ENCODE data around the gene SEMA3C. TPM values are rescaled to one million over a fixed set of nuclear protein-coding genes. Genes with fewer than 3 reads are reported as not detected.

Gene SEMA3C
- total and polyA plus RNA-seq, 5 donors from 2014 or later = 1.2 TPM; not detected in 4

GRCh38 chr7:80734011-80734410, 184.8 kb downstream of the SEMA3C start:
- no peaks in the 10 kb centered on the region for H3K27me3 Mint-ChIP-seq
- no peaks in the 10 kb centered on the region for H3K36me3 Mint-ChIP-seq
- H3K9me3 Mint-ChIP-seq = peaks cover 2 to 21% (median 8%) of the 10 kb centered on the region in 7 donors
- peaks cover 0 to 2% of the 10 kb centered on the region in 2 experiments for H3K9me3 ChIP-seq (ENCODE audit: control insufficient read depth in 2 of 2, low read length in 2 of 2)
- ATAC-seq (ENCODE audit: low read depth in 2 of 2) (no peak), DNase-seq (no peak)
- no peaks in the 10 kb centered on the region for H3K4me1 Mint-ChIP-seq
- H3K36me3 ChIP-seq (ENCODE audit: control insufficient read depth, insufficient read depth, low read length) = no peaks in the 10 kb centered on the region
- peak overlapping the region in 1 of 3 donors; percentile 90 for H3K27ac Mint-ChIP-seq
- H3K27ac ChIP-seq (ENCODE audit: insufficient read depth, low read length, poor library complexity, severe bottlenecking) = no peak overlapping the region
- no peaks in the 10 kb centered on the region for H3K4me1 ChIP-seq (ENCODE audit: control insufficient read depth, insufficient read depth, low read length, poor library complexity, severe bottlenecking)
- H3K27me3 ChIP-seq (ENCODE audit: control insufficient read depth, insufficient read depth, low read length) = no peaks in the 10 kb centered on the region
- no peak overlapping the region for H3K4me3 Mint-ChIP-seq
- no peak overlapping the region for H3K4me3 ChIP-seq (ENCODE audit: low read depth, low read length)

GRCh38 chr7:80733333-80733915, 185.4 kb downstream of the SEMA3C start:
- Mint-ChIP-seq H3K4me3 (no peak overlapping the region), H3K4me1 (no peaks in the 10 kb centered on the region), H3K36me3 (no peaks in the 10 kb centered on the region), H3K27me3 (no peaks in the 10 kb centered on the region), H3K27ac (no peak overlapping the region), H3K9me3 (peaks cover 2 to 21% (median 8%) of the 10 kb centered on the region in 7 donors)
- ATAC-seq (ENCODE audit: low read depth in 2 of 2) (no peak), DNase-seq (no peak)
- Histone ChIP-seq H3K36me3 (ENCODE audit: control insufficient read depth, insufficient read depth, low read length) (no peaks in the 10 kb centered on the region), H3K4me3 (ENCODE audit: low read depth, low read length) (no peak overlapping the region), H3K9me3 (ENCODE audit: control insufficient read depth in 2 of 2, low read length in 2 of 2) (peaks cover 0 to 2% of the 10 kb centered on the region in 2 experiments), H3K27me3 (ENCODE audit: control insufficient read depth, insufficient read depth, low read length) (no peaks in the 10 kb centered on the region), H3K27ac (ENCODE audit: insufficient read depth, low read length, poor library complexity, severe bottlenecking) (no peak overlapping the region), H3K4me1 (ENCODE audit: control insufficient read depth, insufficient read depth, low read length, poor library complexity, severe bottlenecking) (no peaks in the 10 kb centered on the region)

DNA sequence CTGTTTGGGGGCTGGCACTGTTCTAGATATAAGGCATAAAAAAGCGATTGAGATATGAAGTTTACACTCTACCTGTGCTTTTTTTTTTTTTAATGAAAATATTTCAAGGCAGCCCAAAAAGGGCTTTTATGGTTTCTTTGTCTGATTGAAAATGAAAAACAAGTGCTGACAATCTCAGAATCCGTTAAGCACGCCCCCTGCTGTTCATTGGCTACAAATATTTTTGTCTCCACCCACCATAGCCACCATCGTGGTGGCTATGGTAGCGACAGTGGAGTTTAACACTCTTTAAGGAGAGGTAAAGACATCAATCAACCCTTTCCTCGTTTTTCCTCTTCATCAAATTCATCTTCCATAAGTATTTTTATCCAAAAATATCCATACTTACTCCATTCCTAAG, 186.2 kb downstream of the SEMA3C start:
- Mint-ChIP-seq H3K4me1 (no peaks in the 10 kb centered on the region), H3K4me3 (no peak overlapping the region), H3K9me3 (peaks cover 2 to 21% (median 8%) of the 10 kb centered on the region in 7 donors), H3K27me3 (no peaks in the 10 kb centered on the region), H3K27ac (no peak overlapping the region), H3K36me3 (no peaks in the 10 kb centered on the region)
- H3K36me3 ChIP-seq (ENCODE audit: control insufficient read depth, insufficient read depth, low read length) = no peaks in the 10 kb centered on the region
- peaks cover 0 to 2% of the 10 kb centered on the region in 2 experiments for H3K9me3 ChIP-seq (ENCODE audit: control insufficient read depth in 2 of 2, low read length in 2 of 2)
- ATAC-seq (ENCODE audit: low read depth in 2 of 2) (no peak), DNase-seq (no peak)
- H3K27me3 ChIP-seq (ENCODE audit: control insufficient read depth, insufficient read depth, low read length) = no peaks in the 10 kb centered on the region
- H3K27ac ChIP-seq (ENCODE audit: insufficient read depth, low read length, poor library complexity, severe bottlenecking) = no peak overlapping the region
- no peaks in the 10 kb centered on the region for H3K4me1 ChIP-seq (ENCODE audit: control insufficient read depth, insufficient read depth, low read length, poor library complexity, severe bottlenecking)
- no peak overlapping the region for H3K4me3 ChIP-seq (ENCODE audit: low read depth, low read length)

DNA sequence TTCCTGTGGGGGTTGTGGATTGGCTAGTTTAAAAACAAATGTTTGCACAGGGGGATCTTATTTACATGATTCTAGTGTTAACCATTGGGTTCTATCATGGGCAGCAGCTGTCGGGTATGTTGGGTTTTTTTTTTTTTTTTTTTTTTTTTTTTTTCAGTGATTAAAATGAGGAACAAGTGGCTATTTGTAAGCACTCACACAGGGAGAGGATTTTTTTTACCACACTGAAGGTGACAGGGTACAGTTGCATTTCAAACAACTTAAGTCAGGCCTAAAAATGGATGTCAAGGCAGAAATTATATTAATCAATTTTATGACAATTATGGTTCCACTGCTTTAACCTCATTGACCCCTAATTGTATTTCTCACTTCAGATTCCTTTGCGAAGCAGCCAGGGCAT, 187.6 kb downstream of the SEMA3C start:
- Mint-ChIP-seq H3K27ac (no peak overlapping the region), H3K4me1 (no peaks in the 10 kb centered on the region), H3K4me3 (no peak overlapping the region), H3K27me3 (no peaks in the 10 kb centered on the region), H3K9me3 (peaks cover 2 to 14% (median 8%) of the 10 kb centered on the region in 7 donors), H3K36me3 (no peaks in the 10 kb centered on the region)
- Histone ChIP-seq H3K4me3 (ENCODE audit: low read depth, low read length) (no peak overlapping the region), H3K27me3 (ENCODE audit: control insufficient read depth, insufficient read depth, low read length) (no peaks in the 10 kb centered on the region), H3K9me3 (ENCODE audit: control insufficient read depth in 2 of 2, low read length in 2 of 2) (peaks cover 0 to 5% of the 10 kb centered on the region in 2 experiments), H3K36me3 (ENCODE audit: control insufficient read depth, insufficient read depth, low read length) (no peaks in the 10 kb centered on the region), H3K4me1 (ENCODE audit: control insufficient read depth, insufficient read depth, low read length, poor library complexity, severe bottlenecking) (no peaks in the 10 kb centered on the region), H3K27ac (ENCODE audit: insufficient read depth, low read length, poor library complexity, severe bottlenecking) (no peak overlapping the region)
- DNase-seq (no peak), ATAC-seq (ENCODE audit: low read depth in 2 of 2) (no peak)

- Histone ChIP-seq H3K27ac (ENCODE audit: insufficient read depth, low read length, poor library complexity, severe bottlenecking) (no peak overlapping the region), H3K27me3 (ENCODE audit: control insufficient read depth, insufficient read depth, low read length) (no peaks in the 10 kb centered on the region), H3K4me1 (ENCODE audit: control insufficient read depth, insufficient read depth, low read length, poor library complexity, severe bottlenecking) (no peaks in the 10 kb centered on the region), H3K4me3 (ENCODE audit: low read depth, low read length) (no peak overlapping the region), H3K36me3 (ENCODE audit: control insufficient read depth, insufficient read depth, low read length) (no peaks in the 10 kb centered on the region), H3K9me3 (ENCODE audit: control insufficient read depth in 2 of 2, low read length in 2 of 2) (peaks cover 0 to 5% of the 10 kb centered on the region in 2 experiments)
- Mint-ChIP-seq H3K9me3 (peaks cover 1 to 7% (median 4%) of the 10 kb centered on the region in 7 donors), H3K36me3 (no peaks in the 10 kb centered on the region), H3K4me1 (no peaks in the 10 kb centered on the region), H3K4me3 (no peak overlapping the region), H3K27ac (no peak overlapping the region), H3K27me3 (no peaks in the 10 kb centered on the region)
- ATAC-seq (ENCODE audit: low read depth in 2 of 2) (no peak), DNase-seq (no peak)
Measured at GRCh38 chr7:80729591-80730320, 189.1 kb downstream of the SEMA3C start.

- no peak for DNase-seq
- no peak for ATAC-seq (ENCODE audit: low read depth in 2 of 2)
- Mint-ChIP-seq H3K4me3 (no peak overlapping the region), H3K9me3 (peaks cover 0 to 6% (median 3%) of the 10 kb centered on the region in 7 donors), H3K36me3 (no peaks in the 10 kb centered on the region), H3K4me1 (no peaks in the 10 kb centered on the region), H3K27ac (no peak overlapping the region), H3K27me3 (no peaks in the 10 kb centered on the region)
- Histone ChIP-seq H3K4me1 (ENCODE audit: control insufficient read depth, insufficient read depth, low read length, poor library complexity, severe bottlenecking) (no peaks in the 10 kb centered on the region), H3K27me3 (ENCODE audit: control insufficient read depth, insufficient read depth, low read length) (no peaks in the 10 kb centered on the region), H3K9me3 (ENCODE audit: control insufficient read depth in 2 of 2, low read length in 2 of 2) (peaks cover 0 to 3% of the 10 kb centered on the region in 2 experiments), H3K36me3 (ENCODE audit: control insufficient read depth, insufficient read depth, low read length) (no peaks in the 10 kb centered on the region), H3K4me3 (ENCODE audit: low read depth, low read length) (no peak overlapping the region), H3K27ac (ENCODE audit: insufficient read depth, low read length, poor library complexity, severe bottlenecking) (no peak overlapping the region)
Measured at GRCh38 chr7:80726666-80727065, 192.2 kb downstream of the SEMA3C start.

DNA sequence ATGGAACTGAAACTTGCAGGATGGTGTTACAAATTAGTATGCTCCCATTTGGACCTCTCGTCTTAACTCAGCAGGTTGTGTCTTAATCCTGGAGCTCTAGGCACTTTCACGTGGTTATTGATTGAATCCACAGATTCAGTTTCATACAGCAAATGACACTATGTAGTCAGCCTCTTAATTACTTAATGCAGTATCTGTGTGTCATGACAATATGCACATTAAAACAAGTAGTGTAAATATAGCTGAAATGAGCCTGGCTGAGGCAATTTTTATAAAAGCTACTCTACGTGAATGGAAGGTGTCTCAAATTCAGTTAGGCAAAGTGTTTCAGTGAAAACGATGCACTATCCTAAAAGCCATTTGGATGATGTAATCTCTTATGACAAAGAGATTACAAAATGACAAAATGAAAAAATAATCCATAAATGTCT, 193.7 kb downstream of the SEMA3C start:
- ATAC-seq (ENCODE audit: low read depth in 2 of 2) (no peak), DNase-seq (no peak)
- Histone ChIP-seq H3K27me3 (ENCODE audit: control insufficient read depth, insufficient read depth, low read length) (no peaks in the 10 kb centered on the region), H3K36me3 (ENCODE audit: control insufficient read depth, insufficient read depth, low read length) (no peaks in the 10 kb centered on the region), H3K9me3 (ENCODE audit: control insufficient read depth in 2 of 2, low read length in 2 of 2) (peaks cover 0 to 5% of the 10 kb centered on the region in 2 experiments), H3K4me1 (ENCODE audit: control insufficient read depth, insufficient read depth, low read length, poor library complexity, severe bottlenecking) (no peaks in the 10 kb centered on the region), H3K27ac (ENCODE audit: insufficient read depth, low read length, poor library complexity, severe bottlenecking) (no peak overlapping the region), H3K4me3 (ENCODE audit: low read depth, low read length) (no peak overlapping the region)
- Mint-ChIP-seq H3K27me3 (no peaks in the 10 kb centered on the region), H3K9me3 (peaks cover 0 to 6% (median 3%) of the 10 kb centered on the region in 7 donors), H3K36me3 (no peaks in the 10 kb centered on the region), H3K4me3 (no peak overlapping the region), H3K27ac (no peak overlapping the region), H3K4me1 (no peaks in the 10 kb centered on the region)
